ENCODE results near the gene TMEM41A. TPM values are rescaled to one million over a fixed set of nuclear protein-coding genes. Genes with fewer than 3 reads are reported as not detected.

Gene TMEM41A
- total RNA-seq, 2 donors from 2014 or later: 19.7 to 21.4 TPM

GRCh38 chr3:185537369-185537970 lies 38.6 kb upstream of the TMEM41A start:
- no peaks in the 10 kb centered on the region for H3K36me3 ChIP-seq (ENCODE audit: control insufficient read depth, insufficient read depth, low read length)
- Mint-ChIP-seq H3K4me1 (peaks cover 5% of the 10 kb centered on the region), H3K27me3 (ENCODE audit: insufficient read depth) (no peaks in the 10 kb centered on the region), H3K27ac (no peak overlapping the region), H3K4me3 (no peak overlapping the region), H3K9me3 (no peaks in the 10 kb centered on the region), H3K36me3 (ENCODE audit: low read depth) (no peaks in the 10 kb centered on the region)
- no peak overlapping the region for H3K27ac ChIP-seq (ENCODE audit: low read depth, low read length)
- H3K4me3 ChIP-seq (ENCODE audit: low read length): no peak overlapping the region
- DNase-seq: no peak
- H3K27me3 ChIP-seq (ENCODE audit: control insufficient read depth, insufficient read depth, low read length, poor library complexity, severe bottlenecking): no peaks in the 10 kb centered on the region
- WGBS, 2 experiments (ENCODE audit: insufficient coverage in 1 of 2, insufficient read length in 1 of 2): 92 to 100% methylated on average over 6 to 9 of the region's 9 CpGs
- no peaks in the 10 kb centered on the region for H3K9me3 ChIP-seq (ENCODE audit: control insufficient read depth, low read length)
- H3K4me1 ChIP-seq (ENCODE audit: control insufficient read depth, insufficient read depth, low read length): no peaks in the 10 kb centered on the region
- TF ChIP-seq CTCF (conservative IDR thresholded peaks at IDR 0.05): no peak
- H3K9ac ChIP-seq (ENCODE audit: extremely low read depth, low read length, poor library complexity, severe bottlenecking): no peak overlapping the region

GRCh38 chr3:185534511-185534910 lies 35.7 kb upstream of the TMEM41A start:
- Mint-ChIP-seq H3K4me1 (peaks cover 5% of the 10 kb centered on the region), H3K4me3 (no peak overlapping the region), H3K27ac (no peak overlapping the region), H3K27me3 (ENCODE audit: insufficient read depth) (no peaks in the 10 kb centered on the region), H3K9me3 (no peaks in the 10 kb centered on the region), H3K36me3 (ENCODE audit: low read depth) (no peaks in the 10 kb centered on the region)
- no peak overlapping the region for H3K27ac ChIP-seq (ENCODE audit: low read depth, low read length)
- no peak for TF ChIP-seq CTCF (conservative IDR thresholded peaks at IDR 0.05)
- H3K9ac ChIP-seq (ENCODE audit: extremely low read depth, low read length, poor library complexity, severe bottlenecking): no peak overlapping the region
- no peak for DNase-seq
- H3K9me3 ChIP-seq (ENCODE audit: control insufficient read depth, low read length): no peaks in the 10 kb centered on the region
- WGBS, 2 experiments (ENCODE audit: insufficient coverage in 1 of 2, insufficient read length in 1 of 2): 100% methylated on average over 2 of the region's 2 CpGs; no CpG with 5 or more reads in 1 of the 2 experiments
- H3K4me1 ChIP-seq (ENCODE audit: control insufficient read depth, insufficient read depth, low read length): no peaks in the 10 kb centered on the region
- no peaks in the 10 kb centered on the region for H3K27me3 ChIP-seq (ENCODE audit: control insufficient read depth, insufficient read depth, low read length, poor library complexity, severe bottlenecking)
- no peak overlapping the region for H3K4me3 ChIP-seq (ENCODE audit: low read length)
- no peaks in the 10 kb centered on the region for H3K36me3 ChIP-seq (ENCODE audit: control insufficient read depth, insufficient read depth, low read length)

GRCh38 chr3:185532901-185533300 lies 34.1 kb upstream of the TMEM41A start:
- no peak overlapping the region for H3K9ac ChIP-seq (ENCODE audit: extremely low read depth, low read length, poor library complexity, severe bottlenecking)
- Mint-ChIP-seq H3K4me3 (no peak overlapping the region), H3K4me1 (peaks cover 5% of the 10 kb centered on the region), H3K27me3 (ENCODE audit: insufficient read depth) (no peaks in the 10 kb centered on the region), H3K9me3 (no peaks in the 10 kb centered on the region), H3K27ac (no peak overlapping the region), H3K36me3 (ENCODE audit: low read depth) (no peaks in the 10 kb centered on the region)
- no peaks in the 10 kb centered on the region for H3K9me3 ChIP-seq (ENCODE audit: control insufficient read depth, low read length)
- no peaks in the 10 kb centered on the region for H3K27me3 ChIP-seq (ENCODE audit: control insufficient read depth, insufficient read depth, low read length, poor library complexity, severe bottlenecking)
- no peaks in the 10 kb centered on the region for H3K36me3 ChIP-seq (ENCODE audit: control insufficient read depth, insufficient read depth, low read length)
- H3K4me3 ChIP-seq (ENCODE audit: low read length): no peak overlapping the region
- no peaks in the 10 kb centered on the region for H3K4me1 ChIP-seq (ENCODE audit: control insufficient read depth, insufficient read depth, low read length)
- DNase-seq: no peak
- 60 to 67% methylated on average over 1 to 4 of the region's 5 CpGs for WGBS, 2 experiments (ENCODE audit: insufficient coverage in 1 of 2, insufficient read length in 1 of 2)
- no peak overlapping the region for H3K27ac ChIP-seq (ENCODE audit: low read depth, low read length)
- no peak for TF ChIP-seq CTCF (conservative IDR thresholded peaks at IDR 0.05)
